DND-41 (cell line): Measurements from ENCODE around the gene EFCAB11.

Experiments used
- CTCF ChIP-seq: IDR thresholded peaks from 2 replicates; pipeline ENCODE4 v1.5.1; 2012; ENCODE audit warnings: borderline replicate concordance, low read length, moderate library complexity, mild to moderate bottlenecking; ENCODE audit not compliant: poor library complexity, severe bottlenecking; ENCODE audit errors: extremely low read depth
- EZH2 ChIP-seq: IDR thresholded peaks from 3 replicates; pipeline ENCODE4 v1.6.1; 2012; ENCODE audit warnings: borderline replicate concordance, low read depth, mild to moderate bottlenecking, moderate library complexity, low read length, inconsistent platforms; ENCODE audit not compliant: severe bottlenecking

DNA sequence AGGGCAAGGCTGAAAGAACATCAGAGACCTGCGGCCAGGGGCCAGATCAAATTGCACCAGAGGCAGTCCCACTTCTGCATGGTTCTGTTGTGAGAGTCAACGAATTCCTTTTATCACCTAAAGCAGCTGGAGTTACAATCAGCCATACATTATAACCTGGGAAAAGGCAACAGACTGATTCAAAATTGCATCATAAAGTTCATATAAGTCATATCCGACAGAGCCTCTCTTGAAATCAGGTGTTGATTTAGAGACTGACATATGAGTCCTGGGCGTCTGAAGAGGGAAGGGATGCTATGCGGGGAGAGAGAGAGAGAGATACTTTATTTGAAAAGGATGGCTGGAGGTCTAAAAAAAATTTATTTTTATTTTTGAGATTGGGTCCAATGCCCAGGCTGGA is 89.4 kb downstream of the EFCAB11 start:
- no peak for TF ChIP-seq CTCF
- TF ChIP-seq EZH2 = no peak
